Posterior cingulate gyrus (tissue), 11 donors: ENCODE measurements around the gene FBP1.
"Not testable (repeated sequence)": the region's sequence is repeated elsewhere in the genome, so short reads cannot be mapped to it uniquely, and the experiment has no call there.

Experiments used
- DNase-seq, 10 donors: peaks; one replicate each; pipeline versions ENCODE4 v3.0.0 to v3.0.0-alpha.2; 2020 to 2021; ENCODE audit warnings: mixed read lengths in 3 of 10
- intact Hi-C: fragments of 100-400 bp; cut with DNase I; formaldehyde crosslinking; loops from one replicate; pipeline ENCODE4 v1.15.1; 2023

Gene FBP1

DNA sequence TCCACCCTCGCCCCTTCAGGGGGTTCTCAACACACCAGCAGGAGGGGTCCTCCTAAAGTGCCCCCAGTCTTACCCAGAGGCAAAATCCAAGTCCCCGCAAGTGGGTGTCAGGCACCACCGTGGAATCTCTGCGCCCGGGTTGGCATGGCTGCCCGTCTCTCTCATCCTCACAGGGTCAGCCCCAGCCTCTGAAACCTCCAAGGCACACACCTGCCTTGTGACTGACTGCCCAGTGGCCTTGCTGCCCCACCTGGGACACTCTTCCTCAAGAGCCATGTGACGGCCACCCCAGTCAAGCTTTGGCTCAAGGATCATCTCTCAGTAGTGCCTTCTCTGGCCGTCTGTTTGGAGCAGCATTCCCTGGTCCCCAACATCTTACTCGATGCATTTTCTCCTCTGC, 50.6 kb downstream of the FBP1 start:
- DNase-seq: no peak
- intact Hi-C loops: no loop called here

DNA sequence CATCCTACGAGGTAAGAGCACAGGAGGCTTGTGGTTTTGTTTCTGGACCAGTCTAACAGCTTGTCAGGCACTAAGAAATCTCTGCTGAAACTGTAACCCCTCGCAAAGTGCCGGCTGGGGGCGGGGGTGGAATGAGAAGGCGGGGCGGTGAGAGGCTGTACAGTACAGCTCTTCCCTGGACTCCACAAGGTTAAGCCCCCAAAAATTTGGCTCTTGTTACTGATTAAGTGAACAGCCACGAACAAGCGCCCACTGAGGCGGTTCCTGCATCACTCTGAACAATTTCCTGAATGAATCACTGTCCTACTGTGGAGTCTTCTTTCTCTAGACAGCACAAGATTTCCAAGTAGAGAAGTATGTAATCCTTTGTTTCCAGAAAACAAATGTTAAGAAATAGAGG, 52.5 kb downstream of the FBP1 start:
- intact Hi-C loops: no loop called here
- DNase-seq: no peak

DNA sequence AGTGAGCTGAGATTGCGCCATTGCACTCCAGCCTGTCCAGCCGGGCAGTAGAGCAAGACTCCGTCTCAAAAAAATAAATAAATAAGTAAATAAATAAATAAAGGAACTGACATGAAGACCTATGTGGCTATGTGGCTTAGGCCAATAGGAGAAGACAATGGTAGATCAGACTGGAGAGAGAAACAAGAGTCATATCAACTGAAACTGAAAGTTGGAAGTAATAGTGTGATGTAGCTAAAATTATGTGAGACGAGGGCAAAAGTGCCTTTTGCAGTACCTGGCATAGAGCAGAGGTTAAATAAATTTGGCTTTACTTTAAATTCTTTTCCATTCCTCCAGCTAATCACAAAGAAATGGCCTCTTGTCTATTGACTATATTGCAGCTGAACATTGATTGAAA, 53.0 kb downstream of the FBP1 start:
- intact Hi-C loops: no loop called here
- no peak for DNase-seq

DNA sequence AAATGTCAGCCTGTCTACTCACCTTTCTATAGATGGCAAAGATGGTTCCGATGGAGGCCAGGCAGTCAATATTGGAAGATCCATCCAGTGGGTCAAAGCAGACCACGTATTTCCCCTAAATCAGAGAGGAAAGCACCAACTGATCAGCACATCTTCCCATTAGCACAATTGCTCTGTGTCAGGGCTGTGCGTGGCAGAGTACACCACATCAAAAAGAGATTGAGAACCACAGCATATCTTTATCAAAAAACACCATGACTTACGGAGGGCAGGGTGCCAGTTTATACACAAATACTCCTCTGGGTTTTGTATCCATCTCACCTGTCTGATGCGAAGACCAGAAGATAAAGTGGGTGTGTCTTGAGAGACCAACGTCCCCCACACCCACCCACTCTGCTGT, 54.8 kb downstream of the FBP1 start:
- intact Hi-C loops: no loop called here
- DNase-seq: no peak

DNA sequence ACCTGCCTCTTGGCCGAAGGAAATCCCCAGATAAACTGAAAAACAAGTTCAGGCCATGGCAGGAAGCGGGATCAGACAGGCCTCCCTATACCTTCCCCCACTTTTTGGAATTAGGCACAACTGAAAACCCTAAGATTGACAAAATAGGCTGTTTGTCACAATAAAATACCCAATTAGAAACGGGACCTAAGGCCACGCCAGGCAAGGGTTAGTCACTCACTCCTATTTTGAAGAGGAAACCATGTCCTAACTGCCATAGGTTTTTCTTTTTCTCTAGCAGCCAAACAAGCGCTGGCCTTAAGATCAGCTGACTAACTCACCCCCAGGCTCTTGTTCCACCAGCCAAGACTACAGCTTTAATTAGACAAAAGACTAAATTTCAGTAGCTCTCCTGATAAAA, 57.6 kb downstream of the FBP1 start:
- no peak for DNase-seq
- intact Hi-C loops: no loop called here

DNA sequence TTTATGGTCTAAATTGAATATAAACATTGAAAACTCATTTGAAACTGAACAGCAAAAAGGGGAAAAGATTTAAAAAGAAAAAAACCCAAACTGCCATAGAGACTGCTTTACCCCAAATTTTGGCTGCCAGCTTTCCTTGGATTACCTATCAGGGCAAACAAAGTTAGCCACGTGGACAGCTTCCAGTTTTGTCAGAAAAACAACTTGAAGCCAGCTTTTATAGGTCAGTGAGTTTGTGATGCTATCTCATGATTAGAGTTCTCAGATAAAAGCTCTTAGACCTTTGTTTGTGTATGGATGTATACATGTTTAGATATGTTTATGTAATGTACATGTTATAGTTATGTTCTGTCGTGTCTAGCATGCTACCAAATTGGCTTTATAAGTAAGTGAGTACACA, 61.7 kb downstream of the FBP1 start:
- DNase-seq: no peak
- intact Hi-C loops: no loop called here

DNA sequence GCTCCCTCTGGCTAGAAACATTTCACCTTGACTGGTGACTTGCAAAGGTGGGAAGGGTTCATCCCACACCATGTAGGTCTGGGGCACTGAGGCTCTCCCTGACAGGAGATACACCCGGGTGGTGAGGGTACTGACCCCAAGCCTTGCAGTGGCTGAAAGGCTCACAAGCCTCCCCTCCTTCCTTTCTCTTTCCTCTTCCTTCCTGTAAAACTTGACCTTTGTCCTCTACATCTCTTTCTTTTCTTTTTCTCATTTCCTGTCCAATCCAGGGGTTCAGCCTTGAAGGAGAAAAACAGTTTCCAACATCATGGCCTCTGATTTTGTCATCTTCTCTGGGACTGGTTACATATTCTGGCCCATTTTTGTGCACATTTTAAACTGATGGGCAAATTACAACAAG, 62.3 kb downstream of the FBP1 start:
- DNase-seq: no peak
- intact Hi-C loops: no loop called here

DNA sequence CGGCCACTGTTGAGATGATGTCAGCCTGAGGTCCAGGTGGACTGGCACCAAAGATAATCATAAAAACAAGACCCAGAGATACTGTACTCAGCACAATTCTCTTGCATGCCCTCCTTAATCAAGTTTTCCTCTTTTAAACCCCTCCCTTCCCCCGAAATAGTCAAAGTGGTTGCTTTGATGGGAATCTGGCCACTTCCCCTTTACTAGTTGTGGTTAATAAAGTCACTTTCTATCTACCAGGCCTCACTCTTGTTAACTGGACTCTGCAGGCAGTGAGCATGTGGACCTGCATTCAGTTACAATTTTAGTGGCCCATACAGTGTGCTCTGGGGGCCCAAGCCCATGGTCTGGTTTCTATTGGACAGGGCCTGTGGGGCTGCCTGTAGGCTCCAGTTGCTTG, 63.2 kb downstream of the FBP1 start:
- intact Hi-C loops: no loop called here
- DNase-seq: no peak

DNA sequence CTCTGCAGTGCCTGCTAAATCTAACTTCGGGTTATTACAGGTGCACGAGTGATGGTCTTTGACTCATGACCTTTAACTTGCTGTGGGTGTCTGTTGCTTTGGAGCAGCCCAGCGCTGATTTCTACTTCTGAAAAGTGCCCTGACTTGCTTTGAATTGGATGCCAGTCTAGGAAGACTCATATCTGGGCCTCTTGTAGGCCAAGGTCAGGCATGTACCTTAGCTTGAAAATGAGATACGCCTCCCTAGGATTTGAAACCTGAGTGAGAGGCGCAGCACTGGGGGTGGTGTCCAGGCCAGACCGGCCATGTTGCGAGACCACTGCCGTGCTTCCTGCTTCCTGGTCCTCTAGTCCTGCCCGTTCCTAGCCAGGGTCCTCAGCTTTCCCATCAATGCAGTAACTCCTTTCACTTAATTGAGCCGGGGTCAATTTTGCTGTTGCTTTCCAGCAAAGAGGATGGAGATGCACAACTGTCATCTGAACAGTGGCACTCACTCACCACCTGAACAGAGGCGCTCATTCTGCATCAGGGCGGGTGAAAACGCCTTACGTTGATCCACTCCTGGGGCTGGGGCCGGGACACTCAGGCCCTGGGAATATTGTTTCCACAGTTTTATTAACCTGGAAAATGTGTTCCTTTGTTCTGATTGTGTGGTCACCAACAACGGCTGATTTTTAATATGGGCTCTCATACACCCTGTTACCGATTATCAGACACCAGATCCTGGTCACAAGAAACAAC, 70.2 kb downstream of the FBP1 start:
- intact Hi-C loops: no loop called here
- DNase-seq: no peak

DNA sequence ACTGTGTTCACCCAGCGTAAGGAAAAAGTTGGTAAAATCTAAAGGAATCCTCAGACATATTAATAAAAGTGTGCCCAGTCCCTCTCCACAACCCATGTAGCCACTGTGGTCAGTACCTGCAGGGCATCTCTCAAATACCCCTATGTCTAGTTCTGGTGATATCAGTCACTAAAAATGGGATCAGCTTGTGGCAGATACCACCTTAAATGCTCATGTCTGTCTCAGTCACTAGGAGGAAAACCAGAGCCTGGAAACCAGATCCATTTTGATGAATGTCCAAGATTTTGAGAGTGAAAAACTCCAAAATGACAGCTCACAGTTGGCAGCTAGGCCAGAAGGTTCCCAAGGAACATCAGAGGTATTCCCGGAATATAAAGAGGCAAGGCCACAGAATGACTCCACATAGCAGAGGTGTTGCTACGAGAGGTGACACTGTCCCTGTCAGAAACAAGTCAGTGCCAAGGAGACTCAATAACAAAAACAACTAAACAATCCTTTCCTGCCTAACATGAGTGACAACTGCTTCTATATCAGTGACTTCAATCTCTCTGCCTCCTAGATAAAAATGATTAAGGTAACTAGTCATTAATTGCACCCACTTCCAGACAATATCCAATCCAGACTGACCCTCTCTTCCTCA, 70.9 kb downstream of the FBP1 start:
- intact Hi-C loops: no loop called here
- DNase-seq: no peak

DNA sequence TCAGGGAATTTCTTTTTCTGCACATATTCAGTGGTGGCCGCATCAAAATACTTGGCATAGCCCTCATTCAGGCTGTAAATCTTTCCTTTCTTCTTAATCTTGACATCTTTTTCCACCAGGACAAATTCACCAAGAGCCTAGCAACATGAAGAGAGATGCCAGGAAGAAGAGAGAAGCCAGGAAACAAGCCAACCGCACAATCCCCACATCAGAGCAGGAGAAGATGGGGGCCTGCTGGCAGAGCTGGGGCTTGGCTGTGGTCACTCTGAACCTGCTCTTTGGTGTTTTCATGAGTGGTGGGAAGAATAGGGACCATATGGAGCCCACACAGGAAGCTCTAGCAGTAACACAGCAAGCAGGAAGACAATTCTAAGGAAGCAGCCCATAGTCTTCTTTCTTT, 72.0 kb downstream of the FBP1 start:
- intact Hi-C loops: no loop called here
- DNase-seq: no peak

DNA sequence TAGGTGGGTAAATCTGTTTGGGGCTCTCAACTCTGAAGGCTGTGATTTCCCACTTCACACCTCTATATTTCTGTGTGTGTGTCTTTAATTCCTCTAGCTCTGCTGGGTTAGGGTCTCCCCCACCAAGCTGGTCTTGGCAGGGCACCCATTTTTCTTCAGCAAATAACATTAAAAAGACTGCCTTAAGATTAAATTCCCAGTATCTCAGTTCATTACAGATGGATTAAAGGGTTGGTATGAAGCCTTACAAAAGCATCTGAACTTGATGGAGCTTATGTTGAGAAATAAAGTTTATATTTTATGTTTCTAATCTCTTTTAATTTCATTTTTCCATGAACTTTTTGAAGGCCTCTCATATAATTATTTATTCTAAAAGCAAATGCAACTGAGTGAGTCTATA, 72.8 kb downstream of the FBP1 start:
- DNase-seq: no peak
- intact Hi-C loops: no loop called here

DNA sequence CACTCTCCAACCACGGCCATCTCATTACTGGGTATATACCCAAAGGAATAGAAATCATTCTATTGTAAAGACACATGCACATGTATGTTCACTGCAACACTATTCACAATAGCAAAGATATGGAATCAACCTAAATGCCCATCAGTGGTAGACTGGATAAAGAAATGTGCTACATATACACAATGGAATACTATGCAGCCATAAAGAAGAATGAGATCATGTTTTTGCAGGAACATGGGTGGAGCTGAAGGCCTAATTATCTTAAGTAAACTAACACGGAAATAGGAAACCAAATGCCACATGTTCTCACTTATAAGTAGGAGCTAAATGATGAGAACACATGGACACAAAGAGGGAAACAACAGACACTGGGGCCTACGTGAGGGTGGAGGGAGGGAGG, 75.0 kb downstream of the FBP1 start:
- DNase-seq, intact Hi-C loops: not testable (repeated sequence)

DNA sequence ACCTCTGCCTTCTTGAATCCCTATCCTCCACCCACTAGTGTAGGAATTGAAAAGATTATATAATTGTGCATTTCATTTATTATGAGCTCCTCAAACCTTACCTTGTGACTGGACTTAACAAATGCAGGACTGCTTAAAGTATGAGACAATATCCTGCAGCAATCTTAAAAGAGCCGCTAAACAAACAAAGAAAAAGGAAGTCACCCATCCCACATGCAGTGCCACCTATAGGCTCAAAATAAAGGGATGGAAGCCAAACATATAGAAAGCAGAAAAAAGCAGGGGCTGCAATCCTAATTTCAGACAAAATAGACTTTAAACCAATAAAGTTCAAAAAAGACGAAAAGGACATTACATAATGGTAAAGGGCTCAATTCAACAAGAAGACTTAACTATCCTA, 75.8 kb downstream of the FBP1 start:
- intact Hi-C loops: no loop called here
- no peak for DNase-seq

DNA sequence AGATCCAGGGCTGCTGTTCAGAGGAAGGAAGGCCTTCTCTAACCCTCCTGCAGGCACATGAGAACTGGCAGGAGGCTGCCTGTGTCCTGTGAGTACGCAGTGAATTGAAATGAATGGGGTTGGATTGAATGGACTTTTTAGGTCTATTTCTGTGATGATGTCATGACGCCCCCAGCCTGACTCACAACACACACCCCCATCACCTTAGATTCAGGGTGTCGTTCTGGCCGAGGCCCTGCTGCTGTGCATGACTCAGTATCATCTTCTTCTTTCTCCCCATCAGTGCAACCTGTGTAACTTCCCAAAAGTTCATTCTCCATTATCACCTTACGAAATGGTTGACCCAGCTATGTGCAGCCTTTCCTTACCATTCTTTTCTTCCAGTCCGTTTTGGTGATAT, 79.1 kb downstream of the FBP1 start:
- intact Hi-C loops: no loop called here
- DNase-seq: no peak

DNA sequence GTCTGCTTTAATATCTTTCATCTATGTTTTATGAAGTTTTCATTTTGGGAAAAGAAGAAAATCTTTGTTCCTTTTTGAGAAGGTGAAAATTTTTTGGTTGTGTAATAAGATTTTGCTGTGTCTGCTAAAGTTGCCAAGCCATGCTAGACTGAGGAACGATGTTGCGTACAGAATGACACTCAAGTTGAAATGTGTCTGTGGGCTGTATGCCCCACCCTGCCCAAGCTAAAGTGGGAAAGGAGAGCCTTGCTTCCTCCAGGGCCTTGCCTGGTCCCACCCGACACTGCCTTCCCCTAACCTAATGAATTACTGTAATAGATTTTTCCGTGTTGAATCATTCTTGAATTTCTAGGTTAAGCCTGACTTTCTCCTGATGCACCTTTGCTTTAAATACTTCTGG, 81.9 kb downstream of the FBP1 start:
- no peak for DNase-seq
- intact Hi-C loops: no loop called here

DNA sequence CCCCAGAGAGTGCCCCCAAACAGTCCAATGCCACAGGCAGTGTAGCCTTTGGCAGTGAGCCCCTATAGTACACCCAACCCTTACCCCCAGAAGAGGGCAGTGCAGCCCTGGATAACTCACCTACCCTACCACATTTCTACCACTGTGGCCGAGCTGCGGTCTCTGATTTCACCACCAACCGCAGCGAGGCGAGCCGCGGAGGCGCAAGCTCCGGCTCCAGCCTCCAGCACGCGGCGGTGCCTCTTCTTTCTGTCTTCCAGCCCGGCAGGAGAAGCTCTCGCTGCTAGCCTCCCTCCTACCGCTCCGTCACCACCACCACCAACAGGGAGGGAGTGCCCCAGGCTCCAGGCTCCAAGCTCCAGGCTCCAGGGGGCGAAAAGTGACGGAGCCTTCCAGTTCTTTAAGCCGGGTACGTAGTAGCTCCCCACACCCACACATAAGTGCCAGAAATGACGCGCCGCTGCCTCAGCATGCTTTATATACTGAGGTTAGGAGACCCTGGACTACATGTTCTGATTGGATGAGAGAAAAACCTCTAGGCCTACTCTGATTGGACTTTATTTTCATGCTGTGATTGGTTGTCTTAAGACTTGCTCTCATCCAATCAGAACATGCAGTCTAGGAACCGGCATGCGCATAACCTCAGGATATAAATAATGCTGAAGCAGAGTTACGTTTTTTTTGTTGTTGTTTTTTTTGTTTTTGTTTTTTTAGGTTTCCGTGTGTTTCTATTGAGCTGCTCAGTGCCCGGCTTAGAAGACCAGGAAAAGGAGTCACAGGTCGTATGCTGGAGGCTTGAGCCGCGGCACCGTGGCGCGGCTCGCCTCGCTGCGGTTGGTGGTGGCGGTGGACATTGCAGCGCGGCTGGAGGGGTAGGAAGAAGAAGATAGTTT, 84.6 kb downstream of the FBP1 start, which contains the start of gene PCAT7:
TSS of gene PCAT7 (plus strand) at position 645 of the 893 bp plus-strand sequence.
- intact Hi-C loops: no loop called here
- peak in 1 of 10 donors; percentile 13 for DNase-seq

DNA sequence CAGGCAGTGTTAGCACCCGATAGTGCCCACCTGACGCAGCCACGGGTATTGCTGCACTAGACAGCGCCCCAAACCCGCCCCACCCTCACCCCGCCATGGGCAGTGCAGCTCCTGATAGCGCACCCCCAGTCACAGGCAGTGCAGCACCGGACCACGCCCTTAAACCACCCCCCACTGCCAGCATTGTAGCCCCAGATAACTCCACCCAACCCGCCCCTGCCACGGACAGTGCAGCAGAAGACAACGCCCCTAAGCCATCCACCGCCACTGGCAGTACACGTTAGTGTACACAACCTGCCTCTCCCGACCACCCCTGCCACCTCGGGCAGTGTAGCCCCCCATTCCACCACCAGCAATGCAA, 85.3 kb downstream of the FBP1 start:
- peak in 1 of 10 donors; percentile 77 for DNase-seq
- intact Hi-C loops: no loop called here
